GM18505 (cell line): Measurements from ENCODE around the gene NIM1K.

Experiments
- ATAC-seq: cut with Tn5 transposase; IDR thresholded peaks from one replicate; pipeline ENCODE4 v1.9.1; 2021; ENCODE audit not compliant: unreplicated experiment
- POLR2A ChIP-seq: IDR thresholded peaks from 4 replicates; pipeline ENCODE4 v1.6.1; 2011; ENCODE audit warnings: borderline replicate concordance; ENCODE audit not compliant: insufficient read depth, insufficient read length; ENCODE audit errors: extremely low read depth

NIM1K gene

DNA sequence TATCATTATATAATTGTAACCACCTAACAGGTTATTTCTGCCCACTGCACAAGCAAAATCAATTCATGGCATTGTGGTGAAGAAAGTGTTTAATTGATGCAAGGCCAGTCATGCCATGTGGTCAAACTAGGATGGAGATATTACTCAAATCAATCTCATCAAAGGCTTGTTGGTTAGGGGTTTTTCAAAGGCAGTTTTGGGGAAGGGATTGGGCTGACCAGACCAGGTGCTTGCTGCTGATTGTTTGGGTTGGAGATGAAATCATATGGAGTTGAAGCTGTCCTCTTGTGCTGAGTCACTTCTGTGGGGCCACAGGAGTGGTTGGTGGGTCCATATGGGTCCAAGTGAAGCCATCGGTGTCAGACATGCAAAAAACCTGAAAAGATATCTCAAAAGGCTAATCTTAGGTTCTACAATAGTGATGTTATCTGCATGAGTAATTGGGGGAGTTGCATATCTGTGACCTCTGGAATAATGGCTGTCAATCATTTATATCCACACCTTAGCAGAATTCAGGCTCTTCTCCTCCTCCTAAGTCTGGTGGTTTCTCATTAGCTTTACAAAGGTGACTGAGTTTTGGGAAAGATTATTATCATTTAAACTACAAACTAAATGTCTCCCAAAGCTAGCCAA, 76.3 kb downstream of the NIM1K start:
- no peak for TF ChIP-seq POLR2A
- ATAC-seq, result peak; percentile 66

- ATAC-seq, result no peak
- TF ChIP-seq POLR2A, result no peak
Observed at GRCh38 chr5:43270645-43271044, 78.6 kb downstream of the NIM1K start.

- ATAC-seq, result no peak
- TF ChIP-seq POLR2A, result no peak
Observed at GRCh38 chr5:43273552-43273951, 81.5 kb downstream of the NIM1K start.

GRCh38 chr5:43274435-43275114, 82.5 kb downstream of the NIM1K start:
- no peak for TF ChIP-seq POLR2A
- no peak for ATAC-seq

GRCh38 chr5:43275391-43275790, 83.4 kb downstream of the NIM1K start:
- ATAC-seq, result no peak
- TF ChIP-seq POLR2A, result no peak

DNA sequence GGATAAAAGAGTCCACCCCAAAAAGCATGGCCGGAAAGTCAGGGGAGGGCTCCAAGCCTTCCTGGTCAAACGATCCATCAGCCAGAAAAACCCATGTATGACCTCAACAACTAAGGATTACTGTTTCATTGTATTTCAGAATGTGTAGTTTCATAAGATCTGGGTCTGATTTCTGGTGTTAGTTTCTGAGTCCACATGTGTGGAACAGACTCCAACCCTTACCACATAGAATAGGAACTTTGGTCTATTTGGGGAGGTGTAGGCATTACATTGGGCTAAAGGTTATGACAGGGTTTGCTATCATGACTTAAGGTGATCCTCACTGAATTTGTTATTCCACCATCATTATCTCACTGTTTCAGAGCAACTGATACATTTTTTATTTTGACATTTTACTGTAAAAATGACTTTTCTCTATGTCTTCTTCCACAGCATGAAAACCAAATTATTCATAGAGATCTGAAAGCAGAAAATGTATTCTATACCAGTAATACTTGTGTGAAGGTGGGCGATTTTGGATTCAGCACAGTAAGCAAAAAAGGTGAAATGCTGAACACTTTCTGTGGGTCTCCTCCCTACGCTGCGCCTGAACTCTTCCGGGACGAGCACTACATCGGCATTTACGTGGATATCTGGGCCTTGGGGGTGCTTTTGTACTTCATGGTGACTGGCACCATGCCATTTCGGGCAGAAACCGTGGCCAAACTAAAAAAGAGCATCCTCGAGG, 87.7 kb downstream of the NIM1K start:
- no peak for TF ChIP-seq POLR2A
- no peak for ATAC-seq

DNA sequence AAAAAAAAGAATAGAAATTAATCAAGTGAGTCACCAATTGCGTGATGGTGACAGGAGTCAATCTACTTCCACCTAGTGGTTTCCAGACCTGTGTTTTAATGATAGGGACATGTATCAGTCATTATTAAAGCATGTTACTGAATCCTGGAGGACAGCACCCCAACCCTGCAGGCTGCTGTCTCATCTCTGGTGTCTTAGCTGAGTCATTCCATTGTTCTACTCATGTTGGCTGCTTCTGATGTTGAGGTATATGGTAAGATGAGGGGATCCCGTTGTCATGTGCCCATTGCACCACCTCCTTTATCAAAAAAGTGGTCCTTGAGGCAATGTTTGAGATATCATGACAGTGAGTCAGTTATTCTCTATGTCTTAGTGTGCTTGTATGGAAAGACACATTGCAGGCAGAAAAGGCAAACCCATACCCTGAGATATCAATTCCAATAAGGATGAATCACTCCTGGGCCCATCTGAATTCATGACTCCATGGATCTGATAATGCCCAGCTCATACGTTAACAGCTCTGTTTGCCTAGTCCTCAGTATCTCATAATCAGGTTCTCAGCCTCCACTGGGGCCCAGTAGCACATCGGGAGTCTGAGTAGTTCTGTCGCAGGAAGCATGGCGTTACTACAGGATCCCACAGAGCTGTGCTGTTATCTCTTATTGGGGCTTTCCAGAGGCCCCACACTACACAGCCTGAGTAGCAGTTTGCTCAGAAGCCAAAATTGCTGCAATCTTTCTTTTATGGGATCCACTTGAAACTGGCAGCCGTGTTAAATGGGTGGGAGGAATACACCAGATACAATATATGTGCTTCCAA, 90.0 kb downstream of the NIM1K start:
- TF ChIP-seq POLR2A, result no peak
- no peak for ATAC-seq

GRCh38 chr5:43286623-43287022, 94.6 kb downstream of the NIM1K start:
- TF ChIP-seq POLR2A, result no peak
- ATAC-seq, result no peak

GRCh38 chr5:43287493-43287892, 95.5 kb downstream of the NIM1K start:
- ATAC-seq, result no peak

GRCh38 chr5:43288269-43288831, 96.3 kb downstream of the NIM1K start:
- no peak for ATAC-seq
- TF ChIP-seq POLR2A, result peak; percentile 19

More at GRCh38 chr5:43287493-43287892, 95.5 kb downstream of the NIM1K start:
- no peak for TF ChIP-seq POLR2A

GRCh38 chr5:43290726-43291125, 98.7 kb downstream of the NIM1K start:
- no peak for ATAC-seq
- TF ChIP-seq POLR2A, result no peak

GRCh38 chr5:43294226-43294625, 102.2 kb downstream of the NIM1K start:
- no peak for ATAC-seq
- TF ChIP-seq POLR2A, result no peak

DNA sequence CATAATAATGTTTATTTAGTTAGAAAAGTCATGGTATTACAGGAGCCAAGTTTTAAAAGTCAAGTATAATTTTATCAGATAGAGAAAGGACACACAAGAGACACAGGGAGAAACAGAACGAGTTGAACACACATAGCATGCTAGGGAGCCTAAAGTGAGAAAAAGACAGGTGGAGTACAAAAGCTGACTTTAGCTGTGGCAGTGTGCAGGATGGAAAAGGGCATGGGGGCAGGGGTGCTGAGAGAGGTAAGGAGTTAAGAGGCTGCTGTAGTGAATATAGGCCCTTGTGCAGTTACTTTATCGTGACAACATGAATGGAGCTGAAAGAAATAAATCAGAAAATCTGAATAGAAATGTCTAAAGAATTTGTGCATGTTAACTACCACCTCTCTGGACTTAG, 103.2 kb downstream of the NIM1K start:
- TF ChIP-seq POLR2A, result no peak
- ATAC-seq, result no peak

DNA sequence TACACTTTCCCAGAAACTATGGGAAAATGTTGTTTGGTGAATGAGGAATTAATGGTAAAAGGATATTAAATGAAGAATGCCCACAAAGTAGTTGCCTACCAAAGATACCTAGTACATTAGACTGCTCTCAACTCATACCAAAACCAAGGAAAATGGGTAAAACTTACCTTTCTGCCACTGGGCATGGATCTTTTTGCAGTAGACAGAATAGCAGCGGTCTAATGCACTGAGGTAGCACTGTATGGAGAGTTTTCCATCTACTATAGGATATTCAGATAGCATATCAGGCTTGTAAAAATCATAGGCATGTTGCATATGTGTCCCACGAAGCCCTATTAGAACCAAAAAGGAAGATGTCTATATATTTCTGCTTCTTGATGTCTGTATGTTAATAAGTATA, 104.8 kb downstream of the NIM1K start:
- no peak for TF ChIP-seq POLR2A
- ATAC-seq, result no peak

DNA sequence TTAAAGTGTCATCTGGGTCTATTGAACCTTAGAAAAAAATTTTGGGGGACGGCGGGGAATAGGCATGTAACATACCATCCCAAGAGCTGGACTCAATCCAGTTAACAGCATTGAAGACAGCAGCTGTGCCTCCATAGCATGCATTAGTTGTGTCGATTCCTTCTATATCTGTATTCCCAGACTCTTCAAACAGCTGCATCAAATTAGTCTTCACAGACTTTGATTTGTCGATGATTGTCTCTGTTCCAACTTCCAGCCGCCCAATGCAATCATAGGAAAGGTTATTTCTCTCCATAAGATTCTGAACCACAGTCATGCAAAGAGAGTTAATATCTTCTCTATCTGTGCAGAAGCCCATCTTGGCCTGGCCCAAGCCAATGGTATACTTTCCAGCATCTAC, 106.4 kb downstream of the NIM1K start:
- no peak for TF ChIP-seq POLR2A
- ATAC-seq, result no peak
